Esophagus muscularis mucosa (tissue), 3 donors: Measurements from ENCODE around the gene CCDC12.
A peak's percentile ranks its signal among the peaks of the same experiment; 100 is the strongest.

Experiments used
- POLR2A ChIP-seq: fragments of 450-650 bp; IDR thresholded peaks from one replicate; pipeline ENCODE4 v1.6.1; 2017; ENCODE audit warnings: antibody characterized with exemption, moderate library complexity, mild to moderate bottlenecking, low read depth
- POLR2AphosphoS5 ChIP-seq, 2 donors: sonication (generic); formaldehyde crosslinking; IDR thresholded peaks; one replicate each; pipeline ENCODE4 v1.6.1; 2017; ENCODE audit warnings: antibody characterized with exemption in 2 of 2
- TF ChIP-seq, protein P1 (sequence below), 3 experiments: fragments of 200-600 bp in 2 of 3; fragments of 450-650 bp in 1 of 3; sonication (generic) in 2 of 3; IDR thresholded peaks; one replicate each; pipeline ENCODE4 v1.5.1; 2017 to 2019; ENCODE audit warnings: antibody characterized with exemption in 3 of 3, mild to moderate bottlenecking in 2 of 3, moderate library complexity in 1 of 3

DNA sequence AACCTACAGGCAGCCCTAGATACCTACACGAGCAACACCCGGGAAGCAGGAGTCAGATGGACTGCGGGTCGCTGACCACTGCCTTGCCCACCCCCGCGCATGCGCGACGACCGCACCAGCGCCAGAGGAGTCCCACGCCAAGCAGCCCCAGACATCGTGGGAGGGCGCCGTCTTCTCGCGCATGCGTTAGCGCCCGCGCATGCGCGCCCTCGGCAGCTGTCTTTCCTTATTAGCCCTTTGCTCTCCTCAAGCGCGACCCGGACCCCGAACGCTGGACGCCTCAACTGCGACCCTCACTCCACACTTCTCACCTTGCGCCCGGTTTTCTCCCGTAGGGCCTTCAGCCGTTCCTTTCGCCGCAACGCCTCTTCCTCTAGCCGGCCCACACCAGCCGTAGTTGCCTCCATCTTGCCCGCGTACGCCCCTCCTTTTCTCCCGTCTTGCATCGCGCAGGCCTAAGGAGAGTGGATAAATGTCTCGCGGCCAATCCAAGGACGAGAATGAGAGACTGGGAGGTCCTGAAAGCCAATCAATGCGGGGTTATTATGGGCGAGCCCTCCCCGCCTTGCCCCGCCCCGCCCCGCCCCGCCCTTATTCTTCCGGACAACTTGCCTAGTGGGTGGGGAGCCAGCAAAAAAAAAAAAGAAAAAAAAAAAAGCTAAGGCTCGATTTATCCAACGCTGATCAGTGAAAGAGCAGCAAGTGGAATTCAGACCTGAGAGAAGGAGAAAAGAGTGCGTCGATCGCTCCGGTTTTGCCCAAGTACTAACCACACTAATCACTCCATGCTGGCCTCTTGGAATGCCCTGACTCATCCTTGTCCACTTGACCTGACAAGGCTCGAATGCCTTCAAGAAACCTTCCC lies at the start of gene CCDC12:
- TF ChIP-seq, protein P1, sequence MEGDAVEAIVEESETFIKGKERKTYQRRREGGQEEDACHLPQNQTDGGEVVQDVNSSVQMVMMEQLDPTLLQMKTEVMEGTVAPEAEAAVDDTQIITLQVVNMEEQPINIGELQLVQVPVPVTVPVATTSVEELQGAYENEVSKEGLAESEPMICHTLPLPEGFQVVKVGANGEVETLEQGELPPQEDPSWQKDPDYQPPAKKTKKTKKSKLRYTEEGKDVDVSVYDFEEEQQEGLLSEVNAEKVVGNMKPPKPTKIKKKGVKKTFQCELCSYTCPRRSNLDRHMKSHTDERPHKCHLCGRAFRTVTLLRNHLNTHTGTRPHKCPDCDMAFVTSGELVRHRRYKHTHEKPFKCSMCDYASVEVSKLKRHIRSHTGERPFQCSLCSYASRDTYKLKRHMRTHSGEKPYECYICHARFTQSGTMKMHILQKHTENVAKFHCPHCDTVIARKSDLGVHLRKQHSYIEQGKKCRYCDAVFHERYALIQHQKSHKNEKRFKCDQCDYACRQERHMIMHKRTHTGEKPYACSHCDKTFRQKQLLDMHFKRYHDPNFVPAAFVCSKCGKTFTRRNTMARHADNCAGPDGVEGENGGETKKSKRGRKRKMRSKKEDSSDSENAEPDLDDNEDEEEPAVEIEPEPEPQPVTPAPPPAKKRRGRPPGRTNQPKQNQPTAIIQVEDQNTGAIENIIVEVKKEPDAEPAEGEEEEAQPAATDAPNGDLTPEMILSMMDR (IDR thresholded peaks at IDR 0.05): no peak
- TF ChIP-seq POLR2AphosphoS5 (IDR thresholded peaks at IDR 0.05) (peak; percentile 59 to 97), POLR2A (peak; percentile 81)
